ENCODE data around the gene SREBF1. TPM values are rescaled to one million over a fixed set of nuclear protein-coding genes. Genes with fewer than 3 reads are reported as not detected.

The SREBF1 gene
- total and polyA plus RNA-seq, 2 of the 8 experiments (the other 6 are each of a cell fraction or from before 2014, with no cell fraction given), result 28.6 to 70.8 TPM

- Histone ChIP-seq H4K20me1 (replicated peaks in 1 of 2; ENCODE audit: control insufficient read depth in 1 of 2, insufficient read depth in 2 of 2, low read length in 2 of 2) (peaks cover 34 to 47% of the 10 kb centered on the region in 2 experiments), H3K4me3 (ENCODE audit: extremely low read depth in 1 of 4, insufficient read depth in 2 of 4, low read depth in 3 of 4, low read length in 4 of 4) (no peak overlapping the region), H3K23ac (ENCODE audit: insufficient read length) (no peak overlapping the region), H3K9ac (replicated peaks in 1 of 4; ENCODE audit: extremely low read depth in 1 of 4, low read depth in 3 of 4, low read length in 3 of 4) (no peak overlapping the region), H3K79me1 (ENCODE audit: low read depth, low read length) (peaks cover 27% of the 10 kb centered on the region), H3K9me3 (ENCODE audit: insufficient read depth in 2 of 2, low read depth in 1 of 2, low read length in 1 of 2) (no peaks in the 10 kb centered on the region), H2AK5ac (ENCODE audit: low read depth, low read length) (no peak overlapping the region), H2BK15ac (ENCODE audit: low read length) (no peak overlapping the region), H3K18ac (ENCODE audit: extremely low read depth, low read length) (no peak overlapping the region), H3K23me2 (ENCODE audit: low read depth, low read length) (no peaks in the 10 kb centered on the region; the same call in 1 of the 2 replicates), H3K27ac (ENCODE audit: low read depth, low read length) (no peak overlapping the region), H2BK120ac (replicated peaks; ENCODE audit: low read depth, low read length) (no peak overlapping the region), H4K91ac (replicated peaks; ENCODE audit: insufficient read length, low read length) (no peak overlapping the region), H2AFZ (ENCODE audit: low read length) (no peak overlapping the region), H3K56ac (replicated peaks; ENCODE audit: insufficient read length, low read depth, low read length) (no peak overlapping the region), H3K4me2 (ENCODE audit: insufficient read depth in 1 of 2, low read depth in 2 of 2, low read length in 2 of 2) (no peak overlapping the region), H2BK5ac (ENCODE audit: low read depth, low read length) (peak overlapping the region; percentile 46; the same call in 1 of the 2 replicates), H2BK20ac (ENCODE audit: low read length) (no peak overlapping the region), H3K4ac (replicated peaks; ENCODE audit: insufficient read length, low read depth, low read length) (no peak overlapping the region), H2BK12ac (ENCODE audit: low read depth, low read length) (peak overlapping the region; percentile 63; the same call in 1 of the 2 replicates), H3K79me2 (ENCODE audit: control insufficient read depth in 1 of 2, insufficient read depth in 2 of 2, low read length in 2 of 2) (peaks cover 4 to 22% of the 10 kb centered on the region in 2 experiments; a peak in 3 of 4 replicates), H4K5ac (ENCODE audit: insufficient read length, low read depth, low read length) (no peak overlapping the region), H3K4me1 (replicated peaks in 1 of 4; ENCODE audit: control insufficient read depth in 3 of 4, insufficient read depth in 4 of 4, low read length in 3 of 4) (peaks cover 0 to 14% (median 7%) of the 10 kb centered on the region in 4 experiments; a peak in 5 of 7 replicates), H4K8ac (ENCODE audit: extremely low read depth, insufficient read depth, low read length) (peak overlapping the region; percentile 18; the same call in 1 of the 2 replicates), H3K14ac (ENCODE audit: insufficient read length) (no peak overlapping the region), H3K36me3 (ENCODE audit: control insufficient read depth in 2 of 4, insufficient read depth in 4 of 4, low read length in 3 of 4) (peaks cover 23 to 60% (median 42%) of the 10 kb centered on the region in 4 experiments; a peak in 7 of 8 replicates), H3K27me3 (replicated peaks in 1 of 4; ENCODE audit: control insufficient read depth in 3 of 4, extremely low read depth in 1 of 4, insufficient read depth in 3 of 4, low read length in 3 of 4) (no peaks in the 10 kb centered on the region)
- WGBS, 2 experiments (ENCODE audit: extremely low coverage in 1 of 2, insufficient coverage in 1 of 2, insufficient read length in 1 of 2, insufficient replicate concordance in 2 of 2, low coverage in 1 of 2, low lambda C conversion rate in 2 of 2, missing lambda C conversion rate in 1 of 2), result 81% methylated on average over 10 of the region's 10 CpGs; no CpG with 5 or more reads in 1 of the 2 experiments
- ChIA-PET CTCF (ENCODE audit: partially characterized antibody) (interaction anchor here (1.0 to 18.1 kb wide), 6 partner anchors 14 to 147 kb away, joined by 3 to 375 read pairs (median 5); partner anchors contain the start of gene SREBF1), POLR2A (ENCODE audit: partially characterized antibody) (interaction anchor here (0.6 to 24.7 kb wide), 5 partner anchors 13 to 46 kb away, joined by 3 to 532 read pairs (median 4); partner anchors contain the start of gene SREBF1)
- no peak for FAIRE-seq
- TF ChIP-seq CTCF (IDR thresholded peaks at IDR 0.05; ENCODE audit: control extremely low read depth in 1 of 3, insufficient read depth in 1 of 3, low read depth in 1 of 3, low read length in 3 of 3) (no peak), TEAD4 (IDR thresholded peaks at IDR 0.05; ENCODE audit: low read depth, low read length) (no peak), EP300 (IDR thresholded peaks at IDR 0.05; ENCODE audit: borderline replicate concordance in 1 of 2, low read depth in 2 of 2, low read length in 2 of 2) (no peak), JUND (IDR thresholded peaks at IDR 0.05; ENCODE audit: low read length) (no peak), TCF12 (IDR thresholded peaks at IDR 0.05; ENCODE audit: low read depth, low read length) (no peak), CEBPB (IDR thresholded peaks at IDR 0.05; ENCODE audit: low read depth, low read length) (no peak), ZNF274 (IDR thresholded peaks at IDR 0.05; ENCODE audit: borderline replicate concordance, extremely low read depth, low read length) (no peak)
- DNase-seq (ENCODE audit: low read depth in 1 of 2, low spot score in 2 of 2), result no peak
Observed at GRCh38 chr17:17817552-17817947, 19.2 kb downstream of the SREBF1 start.
